HepG2 (cell line): ENCODE results near the gene USP7. TPM values are rescaled to one million over a fixed set of nuclear protein-coding genes. Genes with fewer than 3 reads are reported as not detected.

Experiments used
- ATAC-seq: fragments of 200-7000 bp; cut with Tn5 transposase; 3 replicates; pipeline ENCODE4 v1.9.1; 2020; ENCODE audit warnings: mild to moderate bottlenecking, moderate library complexity
- BruUV-seq: library from RNA; stranded (reverse); fragments of 400-500 nt; replicated peaks from 2 replicates; lab custom pipeline; 2021; lab: Mats Ljungman, UMichigan
- CTCF ChIA-PET: fragments of 300-600 bp; formaldehyde crosslinking; extraction: SDS; loops from one replicate; lab custom pipeline; 2021; ENCODE audit warnings: low total read pairs, inconsistent platforms, low intra/inter-chr PET ratio; lab: Yijun Ruan, JAX
- POLR2A ChIA-PET: fragments of 350-600 bp; sonication (Branson Sonifier 250); formaldehyde crosslinking; loops from one replicate; lab custom pipeline; 2020; ENCODE audit warnings: antibody characterized with exemption, inconsistent platforms; lab: Yijun Ruan, JAX
- DNase-seq: peaks from one replicate; pipeline ENCODE4 v3.0.0-alpha.2; 2015; ENCODE audit warnings: low spot score
- FAIRE-seq: peaks from 3 replicates; lab custom pipeline; 2011; peaks lifted over from hg19 to GRCh38; lab: Jason Lieb, UNC
- H2AFZ ChIP-seq: one replicate; pipeline ENCODE4 v1.6.1; 2011; ENCODE audit warnings: low read length, inconsistent platforms
- H3K27ac ChIP-seq: fragments of 300-600 bp; 3 replicates; pipeline ENCODE4 v1.8.0; 2011; ENCODE audit warnings: mixed run types, mild to moderate bottlenecking, mixed read lengths, low read length, inconsistent platforms; ENCODE audit not compliant: insufficient read depth; ENCODE audit errors: extremely low read length
- H3K27me3 ChIP-seq, 2 experiments: fragments of 200-600 bp in 1 of 2; 2 replicates in 1 of 2; 3 replicates in 1 of 2; pipeline versions ENCODE4 v1.6.0 to v1.8.0; 2011; ENCODE audit warnings: low read length in 2 of 2, mild to moderate bottlenecking in 2 of 2, moderate library complexity in 2 of 2, inconsistent platforms in 1 of 2; ENCODE audit not compliant: insufficient read depth in 2 of 2, control insufficient read depth in 1 of 2
- H3K36me3 ChIP-seq, 2 experiments: fragments of 200-600 bp in 1 of 2; replicated peaks in 1 of 2; 2 replicates in 1 of 2; 3 replicates in 1 of 2; pipeline versions ENCODE4 v1.5.1 to v1.8.0; 2011; ENCODE audit warnings: low read length in 2 of 2, inconsistent platforms in 1 of 2; ENCODE audit not compliant: insufficient read depth in 2 of 2, control insufficient read depth in 1 of 2
- H3K4me1 ChIP-seq: 2 replicates; pipeline ENCODE4 v1.5.1; 2012; ENCODE audit warnings: low read length, inconsistent platforms; ENCODE audit not compliant: insufficient read depth
- H3K4me2 ChIP-seq: 2 replicates; pipeline ENCODE4 v1.6.0; 2011; ENCODE audit warnings: low read depth, low read length, inconsistent platforms
- H3K4me3 ChIP-seq, 3 experiments: fragments of 200-600 bp in 1 of 3; sonication (generic), shearing (Covaris generic) in 1 of 3; replicated peaks in 1 of 3; 2 replicates each; pipeline ENCODE4 v1.5.1; 2011 to 2016; ENCODE audit warnings: low read length in 3 of 3, inconsistent platforms in 2 of 3, low read depth in 2 of 3, mild to moderate bottlenecking in 2 of 3, control low read depth in 1 of 3, mixed read lengths in 1 of 3; ENCODE audit not compliant: insufficient read depth in 1 of 3
- H3K79me2 ChIP-seq: one replicate; pipeline ENCODE4 v1.6.1; 2011; ENCODE audit warnings: low read length, inconsistent platforms; ENCODE audit not compliant: insufficient read depth
- H3K9ac ChIP-seq: 2 replicates; pipeline ENCODE4 v1.6.0; 2011; ENCODE audit warnings: mild to moderate bottlenecking, low read depth, low read length, inconsistent platforms; ENCODE audit not compliant: insufficient read depth
- H3K9me3 ChIP-seq: 2 replicates; pipeline ENCODE4 v1.5.1; 2012; ENCODE audit warnings: mild to moderate bottlenecking, low read length
- H4K20me1 ChIP-seq: 2 replicates; pipeline ENCODE4 v1.6.0; 2011; ENCODE audit warnings: inconsistent platforms, mild to moderate bottlenecking, low read length, moderate library complexity; ENCODE audit not compliant: insufficient read depth
- FOXC1 ChIP-seq: sonication (generic); formaldehyde crosslinking; IDR thresholded peaks from 2 replicates; pipeline ENCODE4 v1.8.0; 2022; ENCODE audit warnings: mild to moderate bottlenecking, missing genetic modification reagents, borderline replicate concordance
- NAIF1 ChIP-seq: sonication (generic); formaldehyde crosslinking; IDR thresholded peaks from 2 replicates; pipeline ENCODE4 v1.5.0; 2020; ENCODE audit warnings: mild to moderate bottlenecking, missing genetic modification reagents, borderline replicate concordance
- PHF8 ChIP-seq: sonication (generic); formaldehyde crosslinking; IDR thresholded peaks from 2 replicates; pipeline ENCODE4 v1.5.0; 2020; ENCODE audit warnings: missing genetic modification reagents
- PRPF4 ChIP-seq: fragments of 200-400 bp; formaldehyde crosslinking; IDR thresholded peaks from 2 replicates; pipeline ENCODE4 v1.6.1; 2016; ENCODE audit warnings: low read length, low read depth; ENCODE audit not compliant: poor library complexity, severe bottlenecking
- RBM22 ChIP-seq: fragments of 200-400 bp; formaldehyde crosslinking; optimal IDR thresholded peaks from 2 replicates; pipeline ENCODE3; 2017; ENCODE audit warnings: mild to moderate bottlenecking, low read length, moderate library complexity
- SMC3 ChIP-seq: IDR thresholded peaks from 2 replicates; pipeline ENCODE4 v1.6.1; 2011; ENCODE audit warnings: low read length, improper control_type of control experiment
- SRSF9 ChIP-seq: fragments of 200-400 bp; formaldehyde crosslinking; IDR thresholded peaks from 2 replicates; pipeline ENCODE4 v1.6.1; 2018; ENCODE audit warnings: borderline replicate concordance, mild to moderate bottlenecking, low read depth, low read length; ENCODE audit not compliant: insufficient read depth, poor library complexity, severe bottlenecking
- ZNF160 ChIP-seq: sonication (generic); formaldehyde crosslinking; IDR thresholded peaks from 2 replicates; pipeline ENCODE4 v1.8.0; 2022; ENCODE audit warnings: mild to moderate bottlenecking, inconsistent platforms, missing genetic modification reagents
- ZNF30 ChIP-seq: sonication (generic); formaldehyde crosslinking; IDR thresholded peaks from 2 replicates; pipeline ENCODE4 v1.5.0; 2020; ENCODE audit warnings: mild to moderate bottlenecking, missing genetic modification reagents
- ZNF432 ChIP-seq: sonication (generic); formaldehyde crosslinking; IDR thresholded peaks from 2 replicates; pipeline ENCODE4 v1.5.0; 2020; ENCODE audit warnings: missing genetic modification reagents, mild to moderate bottlenecking, borderline replicate concordance
- ZNF644 ChIP-seq: IDR thresholded peaks from 2 replicates; pipeline ENCODE4 v1.6.1; 2016; ENCODE audit warnings: low read depth
- WGBS: methylation state at CpG from one replicate; pipeline ENCODE4 v1.1.6; 2017; ENCODE audit warnings: low lambda C conversion rate; 5-methylcytosine and 5-hydroxymethylcytosine counted together
- in situ Hi-C: cut with HindIII; loops from 2 replicates; pipeline ENCODE4 v1.10.0; 2017; ENCODE audit warnings: low pct_unique_long_range_greater_than_20kb; ENCODE audit not compliant: extremely low pct_ligation_motif_present
- intact Hi-C: fragments of 100-400 bp; cut with micrococcal nuclease; formaldehyde crosslinking; loops from one replicate; pipeline ENCODE4 v1.10.0; 2022; ENCODE audit not compliant: unreplicated experiment
- polyA plus RNA-seq, 8 experiments: library from polyadenylated mRNA; depleted of rRNA in 3 of 8; stranded (reverse) in 7 of 8; unstranded in 1 of 8; fragments of >200 nt; fragmentation: Illumina TruSeq in 4 of 8; extraction: Trizol in 4 of 8; gene quantifications; 2 replicates each; pipeline versions ENCODE4 v1.2.1 to v1.2.3, GENCODE V29; 2011 to 2016; ENCODE audit warnings: low read depth in 4 of 8, missing spikeins in 1 of 8, mixed read lengths in 1 of 8; ENCODE audit not compliant: insufficient read depth in 1 of 8
- total RNA-seq, 5 experiments: library from RNA; depleted of rRNA; stranded (reverse); fragments of >200 nt; fragmentation: Illumina TruSeq; extraction: Trizol; gene quantifications; 2 replicates each; pipeline ENCODE4 v1.2.3, GENCODE V29; 2016; ENCODE audit warnings: low read depth in 1 of 5
- TF ChIP-seq, protein P1 (sequence below): IDR thresholded peaks from 2 replicates; pipeline ENCODE4 v1.4.0; 2020; ENCODE audit warnings: mild to moderate bottlenecking, missing genetic modification reagents
- TF ChIP-seq, protein P2 (sequence below): sonication (generic); formaldehyde crosslinking; IDR thresholded peaks from 2 replicates; pipeline ENCODE4 v1.4.0; 2020; ENCODE audit warnings: low read depth, mild to moderate bottlenecking, missing genetic modification reagents
- TF ChIP-seq, protein P3 (sequence below): sonication (generic); formaldehyde crosslinking; IDR thresholded peaks from 2 replicates; pipeline ENCODE4 v1.8.0; 2022; ENCODE audit warnings: missing genetic modification reagents, mild to moderate bottlenecking, moderate library complexity, borderline replicate concordance

The USP7 gene
- total and polyA plus RNA-seq, 2 of the 13 experiments (the other 11 are each of a cell fraction or from before 2014, with no cell fraction given), result 52.5 to 173 TPM

DNA sequence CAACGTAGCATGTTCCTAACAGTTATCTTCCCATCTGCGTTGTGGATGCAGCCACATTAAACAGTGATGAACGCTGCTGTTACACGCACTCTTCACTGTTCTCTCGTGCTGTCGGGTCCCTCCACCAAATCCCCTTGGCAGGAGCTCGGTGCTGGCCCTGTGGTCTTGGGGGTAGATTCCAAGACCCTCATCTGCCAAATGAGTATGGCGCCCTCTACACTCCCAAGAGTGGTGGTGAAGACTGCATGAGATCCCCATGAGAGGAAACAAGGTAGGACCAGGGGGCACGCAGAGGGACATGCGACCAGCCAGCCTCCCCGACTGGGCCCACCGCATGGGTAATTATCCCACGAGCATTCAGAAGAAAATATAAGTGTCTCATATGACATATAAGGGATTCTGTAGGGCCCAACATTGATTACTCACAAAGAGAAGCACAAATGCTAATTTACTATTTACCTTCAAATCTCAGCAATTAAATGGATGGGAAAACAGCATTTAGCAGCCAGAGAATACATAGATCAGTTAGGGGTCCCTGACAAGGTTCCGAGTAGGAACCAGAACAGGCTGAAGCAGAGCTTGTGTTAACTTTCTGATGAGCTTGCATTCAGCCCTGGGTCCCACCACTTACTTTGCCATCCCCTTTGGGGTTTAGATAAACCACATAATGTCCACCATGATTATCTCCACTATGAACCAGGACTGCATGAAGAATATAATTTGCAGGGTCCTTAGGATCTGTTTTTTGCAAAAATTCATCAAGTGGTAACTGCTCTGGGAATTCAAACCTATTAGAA lies 57.7 kb downstream of the USP7 start (continued):
- TF ChIP-seq, protein P1, sequence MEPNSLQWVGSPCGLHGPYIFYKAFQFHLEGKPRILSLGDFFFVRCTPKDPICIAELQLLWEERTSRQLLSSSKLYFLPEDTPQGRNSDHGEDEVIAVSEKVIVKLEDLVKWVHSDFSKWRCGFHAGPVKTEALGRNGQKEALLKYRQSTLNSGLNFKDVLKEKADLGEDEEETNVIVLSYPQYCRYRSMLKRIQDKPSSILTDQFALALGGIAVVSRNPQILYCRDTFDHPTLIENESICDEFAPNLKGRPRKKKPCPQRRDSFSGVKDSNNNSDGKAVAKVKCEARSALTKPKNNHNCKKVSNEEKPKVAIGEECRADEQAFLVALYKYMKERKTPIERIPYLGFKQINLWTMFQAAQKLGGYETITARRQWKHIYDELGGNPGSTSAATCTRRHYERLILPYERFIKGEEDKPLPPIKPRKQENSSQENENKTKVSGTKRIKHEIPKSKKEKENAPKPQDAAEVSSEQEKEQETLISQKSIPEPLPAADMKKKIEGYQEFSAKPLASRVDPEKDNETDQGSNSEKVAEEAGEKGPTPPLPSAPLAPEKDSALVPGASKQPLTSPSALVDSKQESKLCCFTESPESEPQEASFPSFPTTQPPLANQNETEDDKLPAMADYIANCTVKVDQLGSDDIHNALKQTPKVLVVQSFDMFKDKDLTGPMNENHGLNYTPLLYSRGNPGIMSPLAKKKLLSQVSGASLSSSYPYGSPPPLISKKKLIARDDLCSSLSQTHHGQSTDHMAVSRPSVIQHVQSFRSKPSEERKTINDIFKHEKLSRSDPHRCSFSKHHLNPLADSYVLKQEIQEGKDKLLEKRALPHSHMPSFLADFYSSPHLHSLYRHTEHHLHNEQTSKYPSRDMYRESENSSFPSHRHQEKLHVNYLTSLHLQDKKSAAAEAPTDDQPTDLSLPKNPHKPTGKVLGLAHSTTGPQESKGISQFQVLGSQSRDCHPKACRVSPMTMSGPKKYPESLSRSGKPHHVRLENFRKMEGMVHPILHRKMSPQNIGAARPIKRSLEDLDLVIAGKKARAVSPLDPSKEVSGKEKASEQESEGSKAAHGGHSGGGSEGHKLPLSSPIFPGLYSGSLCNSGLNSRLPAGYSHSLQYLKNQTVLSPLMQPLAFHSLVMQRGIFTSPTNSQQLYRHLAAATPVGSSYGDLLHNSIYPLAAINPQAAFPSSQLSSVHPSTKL (CRISPR knock-in tag), result no peak
- TF ChIP-seq NAIF1 (no peak), RBM22 (peak; percentile 88), PHF8 (CRISPR knock-in tag) (no peak)

DNA sequence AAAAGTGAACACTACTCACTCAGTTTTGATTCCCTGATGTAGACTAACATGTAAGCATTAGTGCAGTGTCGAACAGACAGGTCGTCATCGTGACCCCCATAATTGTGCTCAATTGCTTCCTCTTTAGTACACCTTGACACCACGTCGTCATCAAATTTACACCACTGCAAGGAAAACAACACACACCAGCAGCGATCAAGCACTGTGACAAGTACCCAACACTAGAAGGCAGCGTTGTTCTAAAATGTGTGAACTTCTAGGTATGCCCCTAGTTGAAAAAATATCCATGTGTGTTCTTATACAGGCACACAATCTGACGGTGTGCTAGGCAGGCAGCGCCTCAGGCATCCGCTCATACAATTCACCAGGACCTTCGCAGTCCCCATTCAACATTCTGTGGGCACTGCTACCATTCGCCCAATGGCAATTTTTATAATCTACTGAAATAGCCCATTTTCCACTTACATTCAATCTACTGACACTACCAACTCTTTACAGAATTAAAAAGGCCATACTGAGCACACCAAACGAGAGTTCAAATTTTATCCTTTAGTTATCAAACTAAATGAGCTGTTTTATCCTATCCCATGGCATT lies 58.4 kb downstream of the USP7 start:
- H4K20me1 ChIP-seq, result peaks cover 11% of the 10 kb centered on the region; the same call in 1 of the 2 replicates
- H3K4me3 ChIP-seq, result no peak overlapping the region
- in situ Hi-C loops (no loop called here), intact Hi-C loops (loop anchor here (1.0 to 5.0 kb wide), 3 partner anchors 103 to 232 kb away; no protein-coding TSS in a partner anchor)
- BruUV-seq, result no TSS peak
- DNase-seq (peak; percentile 59), ATAC-seq (peak; percentile 81), FAIRE-seq (peak; percentile 34)
- no peak overlapping the region for H3K27ac ChIP-seq
- CTCF ChIA-PET, result interaction anchor here (1.4 to 2.5 kb wide), 4 partner anchors 31 to 230 kb away, joined by 7 to 20 read pairs (median 9); no protein-coding TSS in a partner anchor
- no peaks in the 10 kb centered on the region for H3K27me3 ChIP-seq
- no peaks in the 10 kb centered on the region for H3K79me2 ChIP-seq
- no peak overlapping the region for H3K9ac ChIP-seq
- no peaks in the 10 kb centered on the region for H3K9me3 ChIP-seq
- POLR2A ChIA-PET, result no interaction called here
- no peak overlapping the region for H2AFZ ChIP-seq
- 93% methylated on average over 13 of the region's 13 CpGs for WGBS
- H3K36me3 ChIP-seq, result peaks cover 60 to 95% of the 10 kb centered on the region in 2 experiments
- H3K4me1 ChIP-seq, result no peaks in the 10 kb centered on the region
- no peak overlapping the region for H3K4me2 ChIP-seq
- TF ChIP-seq, protein P2, sequence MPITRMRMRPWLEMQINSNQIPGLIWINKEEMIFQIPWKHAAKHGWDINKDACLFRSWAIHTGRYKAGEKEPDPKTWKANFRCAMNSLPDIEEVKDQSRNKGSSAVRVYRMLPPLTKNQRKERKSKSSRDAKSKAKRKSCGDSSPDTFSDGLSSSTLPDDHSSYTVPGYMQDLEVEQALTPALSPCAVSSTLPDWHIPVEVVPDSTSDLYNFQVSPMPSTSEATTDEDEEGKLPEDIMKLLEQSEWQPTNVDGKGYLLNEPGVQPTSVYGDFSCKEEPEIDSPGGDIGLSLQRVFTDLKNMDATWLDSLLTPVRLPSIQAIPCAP (CRISPR knock-in tag), result no peak
- TF ChIP-seq SRSF9, result no peak
- TF ChIP-seq PRPF4, result no peak
- TF ChIP-seq FOXC1, result 0 out of 2 replicates have a peak, but pooled peaks have one; percentile 44
- no peak for TF ChIP-seq ZNF644 (CRISPR knock-in tag)
- peak; percentile 84 for TF ChIP-seq SMC3
- TF ChIP-seq ZNF30 (CRISPR knock-in tag), result 0 out of 2 replicates have a peak, but pooled peaks have one; percentile 38
- no peak for TF ChIP-seq ZNF432
- TF ChIP-seq, protein P3, sequence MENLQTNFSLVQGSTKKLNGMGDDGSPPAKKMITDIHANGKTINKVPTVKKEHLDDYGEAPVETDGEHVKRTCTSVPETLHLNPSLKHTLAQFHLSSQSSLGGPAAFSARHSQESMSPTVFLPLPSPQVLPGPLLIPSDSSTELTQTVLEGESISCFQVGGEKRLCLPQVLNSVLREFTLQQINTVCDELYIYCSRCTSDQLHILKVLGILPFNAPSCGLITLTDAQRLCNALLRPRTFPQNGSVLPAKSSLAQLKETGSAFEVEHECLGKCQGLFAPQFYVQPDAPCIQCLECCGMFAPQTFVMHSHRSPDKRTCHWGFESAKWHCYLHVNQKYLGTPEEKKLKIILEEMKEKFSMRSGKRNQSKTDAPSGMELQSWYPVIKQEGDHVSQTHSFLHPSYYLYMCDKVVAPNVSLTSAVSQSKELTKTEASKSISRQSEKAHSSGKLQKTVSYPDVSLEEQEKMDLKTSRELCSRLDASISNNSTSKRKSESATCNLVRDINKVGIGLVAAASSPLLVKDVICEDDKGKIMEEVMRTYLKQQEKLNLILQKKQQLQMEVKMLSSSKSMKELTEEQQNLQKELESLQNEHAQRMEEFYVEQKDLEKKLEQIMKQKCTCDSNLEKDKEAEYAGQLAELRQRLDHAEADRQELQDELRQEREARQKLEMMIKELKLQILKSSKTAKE (CRISPR knock-in tag), result no peak
- no peak for TF ChIP-seq ZNF160 (CRISPR knock-in tag)
